ENCODE measurements around the gene EMP1. TPM values are rescaled to one million over a fixed set of nuclear protein-coding genes. Genes with fewer than 3 reads are reported as not detected.

EMP1 gene
- total RNA-seq, 3 donors from 2014 or later = 207 to 759 (median 444) TPM

- Histone ChIP-seq H3K4me1 (no peaks in the 10 kb centered on the region), H3K27me3 (no peaks in the 10 kb centered on the region), H3K4me3 (no peak overlapping the region), H3K27ac (no peak overlapping the region), H3K9me3 (no peaks in the 10 kb centered on the region), H3K36me3 (no peaks in the 10 kb centered on the region)
- intact Hi-C loops (cut with DNase I; ENCODE audit: low total_unique reads) = no loop called here
- TF ChIP-seq, protein P1, sequence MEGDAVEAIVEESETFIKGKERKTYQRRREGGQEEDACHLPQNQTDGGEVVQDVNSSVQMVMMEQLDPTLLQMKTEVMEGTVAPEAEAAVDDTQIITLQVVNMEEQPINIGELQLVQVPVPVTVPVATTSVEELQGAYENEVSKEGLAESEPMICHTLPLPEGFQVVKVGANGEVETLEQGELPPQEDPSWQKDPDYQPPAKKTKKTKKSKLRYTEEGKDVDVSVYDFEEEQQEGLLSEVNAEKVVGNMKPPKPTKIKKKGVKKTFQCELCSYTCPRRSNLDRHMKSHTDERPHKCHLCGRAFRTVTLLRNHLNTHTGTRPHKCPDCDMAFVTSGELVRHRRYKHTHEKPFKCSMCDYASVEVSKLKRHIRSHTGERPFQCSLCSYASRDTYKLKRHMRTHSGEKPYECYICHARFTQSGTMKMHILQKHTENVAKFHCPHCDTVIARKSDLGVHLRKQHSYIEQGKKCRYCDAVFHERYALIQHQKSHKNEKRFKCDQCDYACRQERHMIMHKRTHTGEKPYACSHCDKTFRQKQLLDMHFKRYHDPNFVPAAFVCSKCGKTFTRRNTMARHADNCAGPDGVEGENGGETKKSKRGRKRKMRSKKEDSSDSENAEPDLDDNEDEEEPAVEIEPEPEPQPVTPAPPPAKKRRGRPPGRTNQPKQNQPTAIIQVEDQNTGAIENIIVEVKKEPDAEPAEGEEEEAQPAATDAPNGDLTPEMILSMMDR (IDR thresholded peaks at IDR 0.05) = no peak
- TF ChIP-seq POLR2A (IDR thresholded peaks at IDR 0.05) (no peak), POLR2AphosphoS5 (IDR thresholded peaks at IDR 0.05) (no peak)
- no peak for DNase-seq (ENCODE audit: low spot score in 2 of 2)
Measured at GRCh38 chr12:13252616-13253015, 56.1 kb downstream of the EMP1 start.

- Histone ChIP-seq H3K27ac (no peak overlapping the region), H3K4me1 (no peaks in the 10 kb centered on the region), H3K36me3 (no peaks in the 10 kb centered on the region), H3K9me3 (no peaks in the 10 kb centered on the region), H3K4me3 (no peak overlapping the region), H3K27me3 (no peaks in the 10 kb centered on the region)
- DNase-seq (ENCODE audit: low spot score in 2 of 2) = no peak
- intact Hi-C loops (cut with DNase I; ENCODE audit: low total_unique reads) = no loop called here
- TF ChIP-seq, protein P1 (IDR thresholded peaks at IDR 0.05) = no peak
- TF ChIP-seq POLR2A (IDR thresholded peaks at IDR 0.05) (no peak), POLR2AphosphoS5 (IDR thresholded peaks at IDR 0.05) (no peak)
Measured at GRCh38 chr12:13253966-13254760, 57.6 kb downstream of the EMP1 start.

DNA sequence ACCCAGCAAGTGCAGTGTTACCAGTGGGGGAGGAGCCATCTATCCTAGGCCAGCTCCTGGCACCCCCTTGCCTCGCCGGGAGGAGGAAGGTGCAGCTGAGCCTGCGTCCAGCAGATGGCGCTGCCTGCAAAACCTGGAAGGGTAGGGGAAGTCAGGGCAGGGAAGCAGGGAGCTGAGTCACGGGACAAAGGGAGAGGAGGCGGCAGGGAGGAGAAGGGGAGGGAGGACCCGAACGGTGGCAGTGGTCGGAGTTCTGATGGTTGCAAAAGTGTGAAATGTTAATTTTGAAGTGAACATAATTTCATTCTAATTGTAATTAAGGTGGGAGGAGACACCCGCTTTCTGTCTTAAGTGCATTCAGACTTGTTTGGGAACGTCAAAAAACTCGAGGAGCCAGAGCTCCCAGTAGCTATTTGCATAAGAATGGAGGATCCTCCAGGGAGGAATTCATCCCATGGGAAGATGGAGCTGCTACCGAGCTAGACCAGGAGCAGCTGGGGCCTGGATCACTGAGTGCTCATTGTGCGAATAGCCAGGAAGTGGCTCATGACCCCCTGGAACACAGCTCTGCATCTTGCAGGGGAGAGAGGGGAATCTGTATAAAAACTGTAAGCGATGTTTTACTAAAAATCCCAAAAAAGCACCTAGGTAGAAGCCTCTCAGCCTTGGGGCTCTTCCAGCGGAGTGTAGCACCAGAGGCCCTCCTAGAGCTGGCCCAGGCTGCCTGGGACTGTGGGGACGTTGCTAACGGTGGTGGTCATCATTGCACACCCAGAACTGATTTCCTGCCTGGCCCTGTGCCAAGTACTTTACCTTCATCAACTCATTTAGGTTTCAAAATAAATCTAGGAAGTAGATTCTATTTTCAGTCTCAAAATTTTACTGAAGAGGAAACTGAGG lies 59.5 kb downstream of the EMP1 start:
- Histone ChIP-seq H3K36me3 (no peaks in the 10 kb centered on the region), H3K4me1 (no peaks in the 10 kb centered on the region), H3K9me3 (no peaks in the 10 kb centered on the region), H3K4me3 (peak overlapping the region; percentile 27 to 58 (median 42)), H3K27me3 (no peaks in the 10 kb centered on the region), H3K27ac (no peak overlapping the region)
- TF ChIP-seq, protein P1 (IDR thresholded peaks at IDR 0.05) = peak; percentile 90 to 95 (median 94)
- TF ChIP-seq POLR2AphosphoS5 (IDR thresholded peaks at IDR 0.05) (peak in 2 of 3 donors; percentile 42 to 45), POLR2A (IDR thresholded peaks at IDR 0.05) (no peak)
- intact Hi-C loops (cut with DNase I; ENCODE audit: low total_unique reads) = no loop called here
- DNase-seq (ENCODE audit: low spot score in 2 of 2) = peak; percentile 81 to 93

DNA sequence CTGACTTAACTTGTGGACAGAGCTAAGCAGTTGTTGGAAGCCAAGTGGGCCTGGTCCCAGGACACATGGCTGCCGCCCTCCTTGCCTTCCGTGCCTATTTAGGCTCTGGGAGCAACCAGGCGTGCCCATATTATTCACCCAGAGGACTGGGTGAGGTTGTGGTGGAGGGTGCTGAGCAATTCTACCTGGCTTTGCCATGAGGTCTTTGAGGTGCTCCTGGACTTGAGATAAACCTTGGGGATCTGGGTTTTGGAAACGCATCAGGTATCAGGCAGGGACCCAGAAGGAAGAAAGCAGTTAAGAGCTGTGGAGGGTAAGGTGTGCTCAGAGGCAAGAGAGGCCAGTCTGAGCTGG lies 60.1 kb downstream of the EMP1 start:
- H3K27me3 ChIP-seq = no peaks in the 10 kb centered on the region
- no peaks in the 10 kb centered on the region for H3K4me1 ChIP-seq
- intact Hi-C loops (cut with DNase I; ENCODE audit: low total_unique reads) = no loop called here

More for the DNA sequence above, 60.1 kb downstream of the EMP1 start:
- Histone ChIP-seq H3K9me3 (no peaks in the 10 kb centered on the region), H3K36me3 (no peaks in the 10 kb centered on the region), H3K27ac (no peak overlapping the region), H3K4me3 (no peak overlapping the region)
- no peak for DNase-seq (ENCODE audit: low spot score in 2 of 2)
- TF ChIP-seq, protein P1 (IDR thresholded peaks at IDR 0.05) = no peak
- no peak for TF ChIP-seq POLR2A (IDR thresholded peaks at IDR 0.05)
- no peak for TF ChIP-seq POLR2AphosphoS5 (IDR thresholded peaks at IDR 0.05)
